Upper lobe of left lung (tissue), 6 donors: Measurements from ENCODE around the gene MAML2. TPM values are rescaled to one million over a fixed set of nuclear protein-coding genes. Genes with fewer than 3 reads are reported as not detected.

Experiments
- small RNA-seq, 4 donors: library from RNA; depleted of rRNA; stranded (forward); fragments of <200 nt; gene quantifications; one replicate each; pipeline ENCODE3, GENCODE V24; 2016
- total RNA-seq, 6 donors: library from RNA; depleted of rRNA in 4 of 6; stranded (reverse); fragments of >200 nt in 4 of 6; gene quantifications; one replicate each; pipeline versions ENCODE4 v1.1.0 to v1.2.1, GENCODE V29; 2016 to 2021
- donor health status: DM: no; HTN: no; CAD: no; lungs with moderate emphysema.
- donor health status: DM: no; HTN: yes; CAD: no; lungs with severe emphysema.

MAML2 gene
- total RNA-seq, 6 donors from 2014 or later = 19.5 to 36.6 (median 26.3) TPM

Small RNAs within 50 kb of the gene (small RNA-seq; reads per million reads assigned to genes)
- gene MIR1260B = 0 reads per million in 4 donors

Other genes with a start within 250 kb of the MAML2 start
- 100 to 1,000 TPM in 1 of 6 donors, 10 to 100 TPM in 5; 21.0 to 116 (median 32.9) TPM for gene CCDC82, start 46.7 kb upstream of the MAML2 start, total RNA-seq
- 10 to 100 TPM in 2 of 6 donors, 1 to 10 TPM in 4; 2.8 to 18.7 (median 7.8) TPM for gene JRKL, start 46.8 kb upstream of the MAML2 start, total RNA-seq